Fibroblast of peridontal ligament (primary cell): ENCODE data around the gene UCN2.
"Not testable (repeated sequence)": the region's sequence is repeated elsewhere in the genome, so short reads cannot be mapped to it uniquely, and the experiment has no call there.

Experiments used
- DNase-seq: peaks from one replicate; pipeline ENCODE4 v3.0.0-alpha.2; 2010; ENCODE audit errors: extremely low read depth

UCN2 gene

GRCh38 chr3:48536116-48536515, 27.5 kb downstream of the UCN2 start:
- DNase-seq = no peak

DNA sequence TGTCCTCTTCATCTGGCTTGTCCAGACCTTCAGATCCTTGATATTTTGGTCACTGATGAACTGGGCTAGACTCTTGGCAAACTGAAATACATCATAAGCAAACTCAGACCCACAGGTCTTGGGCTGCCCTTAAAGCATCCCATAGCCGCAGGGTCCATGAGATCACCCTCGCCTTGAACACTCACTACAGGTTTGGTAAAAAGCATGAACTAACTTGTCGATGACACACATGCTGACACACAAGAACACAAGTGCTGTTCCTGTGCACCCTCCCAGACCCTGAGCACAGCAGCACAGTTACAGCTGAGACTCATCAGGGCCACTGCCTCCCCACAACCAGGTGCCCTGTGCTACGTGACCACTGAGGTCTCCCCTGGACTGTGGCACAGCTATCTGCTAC, 28.0 kb downstream of the UCN2 start:
- no peak for DNase-seq

GRCh38 chr3:48532977-48533337, 30.6 kb downstream of the UCN2 start:
- no peak for DNase-seq

DNA sequence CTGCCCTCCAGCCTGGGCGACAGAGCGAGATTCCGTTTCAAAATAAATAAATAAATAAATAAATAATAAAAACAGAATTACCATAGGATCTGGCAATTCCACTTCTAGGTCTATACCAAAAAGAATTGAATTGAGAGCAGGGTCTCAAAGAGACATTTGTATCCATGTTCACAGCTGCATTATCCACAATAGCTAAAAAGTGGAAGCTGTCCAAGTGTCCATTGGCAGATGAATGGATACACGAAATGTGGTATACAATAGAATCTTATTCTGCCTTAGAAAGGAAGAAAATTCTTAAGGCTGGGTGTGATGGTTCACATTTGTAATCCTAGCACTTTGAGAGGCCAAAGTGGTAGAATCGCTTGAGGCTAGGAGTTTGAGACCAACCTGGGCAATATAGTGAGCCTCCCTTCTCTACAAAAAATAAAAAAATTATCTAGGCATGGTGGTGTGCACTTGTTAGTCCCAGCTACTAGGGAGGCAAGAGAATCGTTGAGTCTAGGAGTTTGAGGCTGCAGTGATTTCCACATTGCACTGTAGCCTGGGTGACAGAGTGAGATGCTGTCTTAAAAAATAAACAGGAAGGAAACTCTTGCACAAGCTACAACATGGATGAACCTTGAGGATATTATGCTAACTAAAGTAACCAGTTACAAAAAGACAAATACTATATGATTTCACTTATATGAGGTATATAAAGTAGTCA, 31.2 kb downstream of the UCN2 start:
- no peak for DNase-seq

DNA sequence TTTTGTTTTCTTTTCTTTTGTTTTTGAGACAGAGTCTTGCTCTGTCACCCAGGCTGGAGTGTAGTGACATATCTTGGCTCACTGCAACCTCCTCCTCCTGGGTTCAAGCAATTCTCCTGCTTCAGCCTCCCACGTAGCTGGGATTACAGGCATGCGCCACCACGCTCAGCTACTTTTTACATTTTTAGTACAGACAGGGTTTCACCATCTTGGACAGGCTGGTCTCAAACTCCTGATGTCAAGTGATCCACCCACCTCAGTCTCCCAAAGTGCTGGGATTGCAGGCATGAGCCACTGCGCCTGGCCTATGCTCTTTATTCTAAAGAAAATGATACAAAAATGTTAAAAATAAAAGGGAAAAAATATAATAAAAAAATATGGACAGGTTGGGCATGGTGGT, 32.9 kb downstream of the UCN2 start:
- not testable (repeated sequence) for DNase-seq

GRCh38 chr3:48528754-48529153, 34.8 kb downstream of the UCN2 start:
- DNase-seq = peak; percentile 9

DNA sequence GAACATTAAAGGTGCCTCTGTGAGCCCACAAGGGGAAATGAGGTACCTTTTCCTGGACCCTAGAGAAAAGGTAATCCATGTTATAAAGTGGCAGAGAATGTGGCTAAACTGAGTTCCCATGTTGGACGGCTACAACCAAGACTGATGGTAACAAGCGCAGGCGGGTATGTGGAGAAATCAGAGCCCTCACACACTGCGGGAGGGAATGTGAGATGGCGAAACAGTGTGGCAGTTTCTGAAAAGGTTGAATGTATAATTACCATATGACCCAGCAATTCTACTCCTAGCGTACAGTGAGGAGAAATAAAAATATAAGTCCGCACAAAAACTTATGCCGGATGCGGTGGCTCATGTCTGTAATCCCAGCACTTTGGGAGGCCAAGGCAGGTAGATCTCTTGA, 35.5 kb downstream of the UCN2 start:
- no peak for DNase-seq

DNA sequence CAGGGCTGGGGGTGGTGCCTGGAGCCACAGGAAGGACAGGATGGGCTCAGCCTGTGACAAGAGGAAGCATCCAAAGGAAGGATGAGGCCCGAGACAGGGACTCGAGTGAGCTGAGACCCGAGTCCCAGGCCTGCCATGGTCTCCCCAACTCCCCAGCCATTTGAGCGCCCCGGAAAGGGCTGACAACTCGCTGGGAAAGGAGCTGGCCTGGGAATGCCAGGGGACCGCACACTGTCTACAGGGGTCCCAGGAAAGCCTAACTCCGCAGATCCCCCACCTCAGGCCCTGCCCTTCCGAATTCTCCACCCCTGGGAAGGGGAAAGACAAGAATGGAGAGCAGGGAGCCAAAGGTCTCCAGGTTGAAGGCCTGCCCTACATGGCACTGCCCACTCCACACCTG, 38.6 kb downstream of the UCN2 start:
- no peak for DNase-seq

DNA sequence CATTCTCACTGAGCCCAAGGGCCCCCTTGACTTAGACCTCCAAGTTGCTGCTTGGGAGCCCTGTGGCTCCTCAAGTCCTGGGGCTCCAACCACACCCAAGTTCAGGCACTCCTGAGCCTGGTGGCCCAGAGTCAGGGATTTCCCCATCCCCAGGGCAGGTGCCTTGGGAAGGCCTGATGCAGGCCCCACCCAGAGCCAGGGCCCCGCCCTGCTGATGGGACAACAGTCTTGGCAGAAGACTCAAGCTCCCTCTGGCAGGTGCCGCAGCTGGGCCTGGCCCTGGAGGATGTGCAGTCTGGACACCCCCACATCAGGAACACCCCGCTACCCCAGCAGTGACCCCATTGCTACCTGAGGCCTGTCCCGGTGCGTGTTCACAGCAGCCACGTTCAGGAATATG, 41.9 kb downstream of the UCN2 start:
- no peak for DNase-seq

- DNase-seq = no peak
Observed at GRCh38 chr3:48519277-48519643, 44.3 kb downstream of the UCN2 start.

- no peak for DNase-seq
Observed at GRCh38 chr3:48518638-48519276, 44.8 kb downstream of the UCN2 start.

- no peak for DNase-seq
Observed at GRCh38 chr3:48518069-48518468, 45.5 kb downstream of the UCN2 start.

DNA sequence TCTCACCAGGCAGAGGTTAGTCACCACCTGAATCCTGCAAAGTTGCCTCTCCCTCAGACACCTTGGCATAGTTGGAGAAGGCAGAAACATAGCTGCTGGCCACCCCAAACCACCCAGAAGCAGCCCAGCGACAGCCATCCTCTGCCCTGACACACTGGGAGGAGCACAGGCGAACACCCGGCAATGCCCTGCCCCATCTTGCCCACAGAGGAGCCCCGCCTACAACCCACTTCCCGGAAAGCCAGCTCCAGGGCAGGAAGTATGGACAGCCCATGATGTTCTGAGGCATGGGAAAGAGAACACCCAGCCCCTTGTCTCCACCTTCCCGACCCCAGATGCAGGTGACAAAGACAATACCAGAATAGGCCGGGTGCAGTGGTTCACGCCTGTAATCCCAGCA, 47.0 kb downstream of the UCN2 start:
- DNase-seq = no peak

- no peak for DNase-seq
Observed at GRCh38 chr3:48514431-48515227, 49.0 kb downstream of the UCN2 start.
